Erythroblast (primary cell): ENCODE measurements around the gene RGS21.

Experiments used
- GATA1 ChIP-seq: IDR thresholded peaks from 2 replicates; pipeline ENCODE4 v1.6.1; 2011; ENCODE audit warnings: low read depth, mild to moderate bottlenecking, control low read depth, low read length, moderate library complexity
- POLR2A ChIP-seq: IDR thresholded peaks from 2 replicates; pipeline ENCODE4 v1.6.1; 2011; ENCODE audit warnings: mild to moderate bottlenecking, low read length

- TF ChIP-seq POLR2A (no peak), GATA1 (no peak)
Observed at GRCh38 chr1:192367436-192367835, 50.6 kb downstream of the RGS21 start.
